Endothelial cell of umbilical vein (primary cell): ENCODE results near the gene PDHB. TPM values are rescaled to one million over a fixed set of nuclear protein-coding genes. Genes with fewer than 3 reads are reported as not detected.
"Not testable (repeated sequence)": the region's sequence is repeated elsewhere in the genome, so short reads cannot be mapped to it uniquely, and the experiment has no call there.

Source experiments
- BruUV-seq: library from RNA; stranded (reverse); fragments of 400-500 nt; replicated peaks from 2 replicates; lab custom pipeline; 2021; lab: Mats Ljungman, UMichigan
- CTCF ChIA-PET: fragments of 300-600, 350-600 bp; sonication (Branson Sonifier 250); formaldehyde crosslinking; loops from one replicate; lab custom pipeline; 2021; ENCODE audit warnings: antibody characterized with exemption, inconsistent platforms; lab: Charles Lee
- POLR2A ChIA-PET: fragments of 300-600, 350-600 bp; sonication (Branson Sonifier 250); formaldehyde crosslinking; loops from one replicate; lab custom pipeline; 2021; ENCODE audit warnings: antibody characterized with exemption, inconsistent platforms; lab: Charles Lee
- DNase-seq: peaks from one replicate; pipeline ENCODE4 v3.0.0-alpha.2; 2011; ENCODE audit warnings: low read depth, low spot score
- FAIRE-seq: peaks from 2 replicates; lab custom pipeline; 2011; peaks lifted over from hg19 to GRCh38; lab: Jason Lieb, UNC
- H2AFZ ChIP-seq: 2 replicates; pipeline ENCODE4 v1.6.0; 2012; ENCODE audit warnings: low read depth, low read length, control low read depth, inconsistent platforms
- H3K27ac ChIP-seq: 2 replicates; pipeline ENCODE4 v1.5.1; 2011; ENCODE audit warnings: low read depth, mild to moderate bottlenecking, control low read depth, low read length, moderate library complexity; ENCODE audit not compliant: insufficient read depth
- H3K27me3 ChIP-seq, 2 experiments: 2 replicates each; pipeline versions ENCODE4 v1.6.0 to v1.6.1; 2011; ENCODE audit warnings: low read length in 2 of 2, mixed read lengths in 1 of 2; ENCODE audit not compliant: control insufficient read depth in 2 of 2, insufficient read depth in 2 of 2
- H3K36me3 ChIP-seq, 2 experiments: 2 replicates in 1 of 2; 3 replicates in 1 of 2; pipeline ENCODE4 v1.5.1; 2011; ENCODE audit warnings: low read length in 2 of 2, mild to moderate bottlenecking in 1 of 2, moderate library complexity in 1 of 2; ENCODE audit not compliant: control insufficient read depth in 2 of 2, insufficient read depth in 2 of 2; ENCODE audit errors: extremely low read depth in 1 of 2
- H3K4me1 ChIP-seq: 3 replicates; pipeline ENCODE4 v1.5.1; 2011; ENCODE audit warnings: mild to moderate bottlenecking, low read length; ENCODE audit not compliant: control insufficient read depth, insufficient read depth; ENCODE audit errors: extremely low read depth
- H3K4me2 ChIP-seq: 2 replicates; pipeline ENCODE4 v1.6.1; 2011; ENCODE audit warnings: low read length, control low read depth, mixed read lengths; ENCODE audit not compliant: insufficient read depth
- H3K4me3 ChIP-seq, 3 experiments: fragments of 200-600 bp in 1 of 3; sonication (generic), shearing (Covaris generic) in 1 of 3; replicated peaks in 1 of 3; 2 replicates each; pipeline ENCODE4 v1.5.1; 2011 to 2016; ENCODE audit warnings: control low read depth in 3 of 3, low read length in 3 of 3, mild to moderate bottlenecking in 2 of 3, inconsistent platforms in 1 of 3, low read depth in 1 of 3, moderate library complexity in 1 of 3; ENCODE audit not compliant: insufficient read depth in 1 of 3
- H3K79me2 ChIP-seq: 2 replicates; pipeline ENCODE4 v1.6.0; 2012; ENCODE audit warnings: low read length, inconsistent platforms; ENCODE audit not compliant: control insufficient read depth, insufficient read depth
- H3K9ac ChIP-seq: replicated peaks from 2 replicates; pipeline ENCODE3; 2011; ENCODE audit warnings: low read length, control low read depth; ENCODE audit not compliant: insufficient read depth; ENCODE audit errors: extremely low read depth
- H3K9me1 ChIP-seq: replicated peaks from 3 replicates; pipeline ENCODE4 v1.6.0; 2011; ENCODE audit warnings: mild to moderate bottlenecking, low read length; ENCODE audit not compliant: control insufficient read depth, insufficient read depth; ENCODE audit errors: extremely low read depth
- H3K9me3 ChIP-seq: replicated peaks from 2 replicates; pipeline ENCODE4 v1.5.1; 2012; ENCODE audit warnings: low read length, inconsistent platforms; ENCODE audit not compliant: control insufficient read depth, insufficient read depth
- H4K20me1 ChIP-seq: replicated peaks from 2 replicates; pipeline ENCODE3; 2011; ENCODE audit warnings: mild to moderate bottlenecking, low read length; ENCODE audit not compliant: control insufficient read depth, insufficient read depth; ENCODE audit errors: extremely low read depth
- EZH2 ChIP-seq: IDR thresholded peaks from 2 replicates; pipeline ENCODE4 v1.6.1; 2012; ENCODE audit warnings: borderline replicate concordance, low read depth, mild to moderate bottlenecking, moderate library complexity, low read length, inconsistent platforms; ENCODE audit not compliant: severe bottlenecking
- FOS ChIP-seq: IDR thresholded peaks from 2 replicates; pipeline ENCODE4 v1.6.1; 2011; ENCODE audit warnings: mild to moderate bottlenecking, low read length, moderate library complexity, borderline replicate concordance; ENCODE audit not compliant: insufficient read depth
- GATA2 ChIP-seq: IDR thresholded peaks from 2 replicates; pipeline ENCODE4 v1.7.0; 2011; ENCODE audit warnings: low read depth, mild to moderate bottlenecking, moderate library complexity, mixed read lengths, low read length; ENCODE audit not compliant: insufficient read length, insufficient read depth
- JUN ChIP-seq: IDR thresholded peaks from 2 replicates; pipeline ENCODE4 v1.6.1; 2011; ENCODE audit warnings: borderline replicate concordance, low read depth; ENCODE audit not compliant: insufficient read length, insufficient read depth
- MYC ChIP-seq: IDR thresholded peaks from one replicate; pipeline ENCODE4 v1.6.1; 2011; ENCODE audit warnings: mild to moderate bottlenecking, low read depth, low read length
- POLR2A ChIP-seq: IDR thresholded peaks from 2 replicates; pipeline ENCODE4 v1.6.1; 2012; ENCODE audit warnings: low read depth, mild to moderate bottlenecking, control low read depth, low read length
- POLR2AphosphoS5 ChIP-seq: IDR thresholded peaks from 2 replicates; pipeline ENCODE4 v1.6.1; 2012; ENCODE audit warnings: low read depth, mild to moderate bottlenecking, control low read depth, low read length, moderate library complexity; ENCODE audit not compliant: insufficient read depth
- dilution Hi-C: fragments of 300-500 bp; cut with MboI; formaldehyde crosslinking; loops from one replicate; pipeline ENCODE4 v1.15.0; 2019; ENCODE audit warnings: low sequenced_read_pairs; ENCODE audit not compliant: extremely low pct_ligation_motif_present
- intact Hi-C: fragments of 100-400 bp; cut with micrococcal nuclease; formaldehyde crosslinking; loops from one replicate; pipeline ENCODE4 v1.10.0; 2022
- polyA plus RNA-seq, 4 experiments: library from polyadenylated mRNA; depleted of rRNA in 3 of 4; stranded (reverse) in 3 of 4; unstranded in 1 of 4; fragments of >200 nt; gene quantifications; 2 replicates each; pipeline versions ENCODE4 v1.2.1 to v1.2.3, GENCODE V29; 2011 to 2012; ENCODE audit warnings: missing spikeins in 1 of 4
- total RNA-seq: library from RNA; stranded (reverse); gene quantifications from 2 replicates; pipeline ENCODE4 v1.2.3, GENCODE V29; 2021
- TF ChIP-seq, protein P1 (sequence below): IDR thresholded peaks from 2 replicates; pipeline ENCODE4 v1.6.1; 2011; ENCODE audit not compliant: insufficient read depth, insufficient read length
- TF ChIP-seq, protein P2 (sequence below), 2 donors: IDR thresholded peaks; 1 replicate in 1 of 2; 2 replicates in 1 of 2; pipeline ENCODE4 v1.5.1; 2011; ENCODE audit warnings: low read length in 2 of 2, mild to moderate bottlenecking in 2 of 2, moderate library complexity in 2 of 2, control low read depth in 1 of 2, inconsistent platforms in 1 of 2, low read depth in 1 of 2; ENCODE audit not compliant: insufficient read depth in 1 of 2; ENCODE audit errors: extremely low read depth in 1 of 2

PDHB gene
- total and polyA plus RNA-seq, 2 donors (not counting 3 experiments of a cell fraction or from before 2014, with no cell fraction given) = 50.8 to 60.8 TPM

DNA sequence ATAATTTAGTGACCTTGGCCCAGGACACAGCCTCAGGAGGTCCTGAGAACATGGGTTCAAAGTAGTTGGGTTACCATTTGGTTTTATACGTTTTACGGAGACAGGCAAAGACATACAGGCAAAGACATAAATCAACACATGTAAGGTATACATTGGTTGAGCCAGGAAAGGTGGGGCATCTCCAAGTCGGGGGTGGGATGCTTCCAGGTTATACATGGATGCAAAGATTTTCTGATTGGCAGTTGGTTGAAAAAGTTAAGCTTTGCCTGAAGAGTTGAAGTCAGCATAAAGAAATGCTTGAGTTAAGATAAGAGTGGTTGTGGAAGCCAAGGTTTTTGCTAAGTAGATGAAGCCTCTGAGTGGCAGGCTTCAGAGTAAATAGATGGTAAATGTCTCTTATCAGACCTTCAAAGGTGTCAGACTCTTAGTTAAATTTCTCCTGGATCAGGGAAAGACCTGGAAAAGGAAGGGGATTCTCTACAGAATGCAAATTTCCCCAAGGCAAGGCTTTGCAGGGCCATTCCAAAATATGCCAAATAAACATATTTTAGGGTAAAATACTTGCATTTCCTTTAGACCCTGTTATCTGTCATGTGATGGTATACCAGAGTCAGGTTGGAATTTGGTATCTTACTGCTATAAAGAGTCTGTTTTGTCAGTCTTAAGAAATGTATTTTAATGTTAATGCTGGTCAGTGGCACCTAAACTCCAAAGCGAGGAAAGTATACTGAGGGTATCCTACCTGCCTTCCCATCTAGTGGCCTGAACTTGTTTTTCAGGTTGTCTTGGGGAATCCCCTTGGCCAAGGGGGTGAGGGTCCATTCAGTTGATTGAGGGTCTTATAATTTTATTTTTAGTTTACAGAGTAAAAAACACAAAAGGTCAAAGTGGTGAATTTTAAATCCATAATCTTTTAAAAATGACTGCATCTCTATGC, 8.2 kb upstream of the PDHB start:
- Histone ChIP-seq H3K9me1 (no peaks in the 10 kb centered on the region), H3K27ac (no peak overlapping the region), H3K27me3 (peaks cover 6 to 12% of the 10 kb centered on the region in 2 experiments), H4K20me1 (no peaks in the 10 kb centered on the region), H3K79me2 (no peaks in the 10 kb centered on the region), H2AFZ (no peak overlapping the region), H3K9ac (no peak overlapping the region), H3K4me3 (no peak overlapping the region), H3K4me1 (no peaks in the 10 kb centered on the region), H3K9me3 (no peaks in the 10 kb centered on the region), H3K36me3 (no peaks in the 10 kb centered on the region), H3K4me2 (no peak overlapping the region)
- dilution Hi-C loops = no loop called here
- intact Hi-C loops = no loop called here
- no peak for TF ChIP-seq MYC
- no peak for TF ChIP-seq POLR2A
- no peak for TF ChIP-seq JUN
- no peak for TF ChIP-seq FOS
- TF ChIP-seq GATA2 = no peak
- TF ChIP-seq, protein P1, sequence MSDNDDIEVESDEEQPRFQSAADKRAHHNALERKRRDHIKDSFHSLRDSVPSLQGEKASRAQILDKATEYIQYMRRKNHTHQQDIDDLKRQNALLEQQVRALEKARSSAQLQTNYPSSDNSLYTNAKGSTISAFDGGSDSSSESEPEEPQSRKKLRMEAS = no peak
- no peak for TF ChIP-seq POLR2AphosphoS5
- TF ChIP-seq, protein P2, sequence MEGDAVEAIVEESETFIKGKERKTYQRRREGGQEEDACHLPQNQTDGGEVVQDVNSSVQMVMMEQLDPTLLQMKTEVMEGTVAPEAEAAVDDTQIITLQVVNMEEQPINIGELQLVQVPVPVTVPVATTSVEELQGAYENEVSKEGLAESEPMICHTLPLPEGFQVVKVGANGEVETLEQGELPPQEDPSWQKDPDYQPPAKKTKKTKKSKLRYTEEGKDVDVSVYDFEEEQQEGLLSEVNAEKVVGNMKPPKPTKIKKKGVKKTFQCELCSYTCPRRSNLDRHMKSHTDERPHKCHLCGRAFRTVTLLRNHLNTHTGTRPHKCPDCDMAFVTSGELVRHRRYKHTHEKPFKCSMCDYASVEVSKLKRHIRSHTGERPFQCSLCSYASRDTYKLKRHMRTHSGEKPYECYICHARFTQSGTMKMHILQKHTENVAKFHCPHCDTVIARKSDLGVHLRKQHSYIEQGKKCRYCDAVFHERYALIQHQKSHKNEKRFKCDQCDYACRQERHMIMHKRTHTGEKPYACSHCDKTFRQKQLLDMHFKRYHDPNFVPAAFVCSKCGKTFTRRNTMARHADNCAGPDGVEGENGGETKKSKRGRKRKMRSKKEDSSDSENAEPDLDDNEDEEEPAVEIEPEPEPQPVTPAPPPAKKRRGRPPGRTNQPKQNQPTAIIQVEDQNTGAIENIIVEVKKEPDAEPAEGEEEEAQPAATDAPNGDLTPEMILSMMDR (IDR thresholded peaks at IDR 0.05; ENCODE audit: extremely low read depth in 1 of 2, insufficient read depth in 1 of 2, low read depth in 1 of 2, low read length in 2 of 2) = no peak
- no peak for TF ChIP-seq EZH2
- DNase-seq = no peak
- BruUV-seq = no TSS peak
- ChIA-PET CTCF (no interaction called here), POLR2A (no interaction called here)
- FAIRE-seq = no peak

DNA sequence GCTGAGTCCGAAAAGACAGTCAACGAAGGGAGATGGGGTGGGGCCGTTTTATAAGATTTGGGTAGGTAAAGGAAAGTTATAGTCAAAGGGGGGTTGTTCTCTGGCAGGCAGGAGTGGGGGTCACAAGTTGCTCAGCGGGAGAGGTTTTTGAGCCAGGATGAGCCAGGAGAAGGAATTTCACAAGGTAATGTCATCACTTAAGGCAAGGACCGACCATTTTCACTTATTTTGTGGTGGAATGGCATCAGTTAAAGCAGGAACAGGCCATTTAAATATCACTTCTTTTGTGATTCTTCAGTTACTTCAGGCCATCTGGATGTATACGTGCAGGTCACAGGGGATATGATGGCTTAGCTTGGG, 7.3 kb upstream of the PDHB start:
- intact Hi-C loops, H3K4me2 ChIP-seq, POLR2A ChIA-PET, H3K9ac ChIP-seq, H3K36me3 ChIP-seq, BruUV-seq, H4K20me1 ChIP-seq, dilution Hi-C loops, H3K27ac ChIP-seq, H3K79me2 ChIP-seq, DNase-seq, H2AFZ ChIP-seq, H3K4me1 ChIP-seq, H3K4me3 ChIP-seq, FAIRE-seq, H3K9me3 ChIP-seq, H3K9me1 ChIP-seq: not testable (repeated sequence)
- H3K27me3 ChIP-seq = peaks cover 6 to 12% of the 10 kb centered on the region in 2 experiments
- CTCF ChIA-PET = interaction anchor here (0.5 to 2.1 kb wide), 2 partner anchors 23 to 1732 kb away, joined by 3 to 5 read pairs; no protein-coding TSS in a partner anchor
